Testis (tissue), 3 donors: ENCODE data around the gene DPYD. TPM values are rescaled to one million over a fixed set of nuclear protein-coding genes. Genes with fewer than 3 reads are reported as not detected.

Experiments used
- DNase-seq: peaks from one replicate; pipeline ENCODE4 v3.0.0-alpha.2; 2019
- H3K27ac ChIP-seq, 2 donors: fragments of 200-600 bp; sonication (generic); one replicate each; pipeline ENCODE4 v1.5.1; 2019
- H3K27me3 ChIP-seq: fragments of 200-600 bp; sonication (generic); one replicate; pipeline ENCODE4 v1.5.1; 2019
- H3K36me3 ChIP-seq: fragments of 200-600 bp; sonication (generic); one replicate; pipeline ENCODE4 v1.5.1; 2017; ENCODE audit warnings: low read depth; ENCODE audit errors: missing control alignments
- H3K4me1 ChIP-seq: fragments of 200-600 bp; sonication (generic); one replicate; pipeline ENCODE4 v1.5.1; 2019
- H3K4me3 ChIP-seq, 2 donors: fragments of 200-600 bp; sonication (generic); one replicate each; pipeline ENCODE4 v1.5.1; 2017 to 2019
- H3K9me3 ChIP-seq: fragments of 200-600 bp; sonication (generic); one replicate; pipeline ENCODE4 v1.5.1; 2017
- CTCF ChIP-seq, 3 experiments: fragments of 450-650 bp in 2 of 3; fragments of 200-600 bp in 1 of 3; sonication (generic) in 1 of 3; IDR thresholded peaks; one replicate each; pipeline ENCODE4 v1.5.1; 2016 to 2019; ENCODE audit warnings: antibody characterized with exemption in 3 of 3, mild to moderate bottlenecking in 2 of 3, moderate library complexity in 1 of 3
- POLR2A ChIP-seq: fragments of 450-650 bp; IDR thresholded peaks from one replicate; pipeline ENCODE4 v1.6.1; 2017; ENCODE audit warnings: antibody characterized with exemption, mild to moderate bottlenecking, moderate library complexity
- WGBS, 2 donors: methylation state at CpG; one replicate each; pipeline ENCODE4 v1.1.5; 2018; 5-methylcytosine and 5-hydroxymethylcytosine counted together
- intact Hi-C: fragments of 100-400 bp; cut with DNase I; formaldehyde crosslinking; loops from one replicate; pipeline ENCODE4 v1.15.1; 2023; ENCODE audit warnings: low total_unique reads
- polyA plus RNA-seq: library from polyadenylated mRNA; stranded (reverse); fragments of 350-450 nt; fragmentation: Illumina TruSeq; extraction: RNeasy Lipid Tissue Mini Kit (QIAGEN cat#74804); gene quantifications from one replicate; pipeline ENCODE4 v1.2.3, GENCODE V29; 2014; ENCODE audit warnings: low read depth, low replicate concordance; ENCODE audit not compliant: insufficient read depth
- total RNA-seq, 2 donors: library from RNA; depleted of rRNA; stranded (reverse); fragments of >200 nt; gene quantifications; one replicate each; pipeline ENCODE4 v1.2.3, GENCODE V29; 2016

The DPYD gene
- total and polyA plus RNA-seq, 3 donors from 2014 or later = 6.7 to 14.7 (median 11.5) TPM

DNA sequence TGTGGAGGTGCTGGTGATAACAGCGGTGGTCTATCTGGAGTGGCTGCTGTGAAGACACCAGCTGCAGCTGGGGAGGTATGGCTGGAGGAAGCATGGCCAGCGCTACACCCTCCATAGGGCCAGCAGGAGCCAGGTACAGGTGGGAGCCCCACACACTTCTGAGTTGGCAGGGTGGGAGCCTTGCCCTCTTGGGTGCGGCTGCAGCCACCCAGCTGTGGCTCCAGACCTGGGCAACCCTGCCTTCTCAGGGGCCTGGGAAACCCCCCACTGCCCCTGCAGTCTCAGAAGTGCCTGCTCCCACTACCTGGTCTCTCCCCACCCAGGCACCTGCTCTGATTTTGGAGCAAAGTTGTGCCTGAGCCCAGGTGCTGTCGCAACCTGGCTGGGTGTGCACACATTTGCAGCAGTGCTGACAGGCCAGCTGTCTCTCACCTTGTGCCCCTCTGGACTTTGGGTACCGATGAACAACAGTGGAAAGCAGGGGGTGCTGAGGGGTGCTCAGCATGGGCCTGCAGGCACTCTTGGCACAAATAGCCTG, 76.2 kb downstream of the DPYD start:
- no peaks in the 10 kb centered on the region for H3K4me1 ChIP-seq
- 93 to 96% methylated on average over 3 to 5 of the region's 5 CpGs for WGBS, 2 donors
- H3K4me3 ChIP-seq = no peak overlapping the region
- H3K9me3 ChIP-seq = no peaks in the 10 kb centered on the region
- intact Hi-C loops = no loop called here
- H3K36me3 ChIP-seq = no peaks in the 10 kb centered on the region
- no peak overlapping the region for H3K27ac ChIP-seq
- TF ChIP-seq CTCF (IDR thresholded peaks at IDR 0.05) (no peak), POLR2A (no peak)
- no peak for DNase-seq
- H3K27me3 ChIP-seq = no peaks in the 10 kb centered on the region

- no peak for TF ChIP-seq CTCF (IDR thresholded peaks at IDR 0.05)
- TF ChIP-seq POLR2A = no peak
- no peaks in the 10 kb centered on the region for H3K4me1 ChIP-seq
- DNase-seq = no peak
- WGBS, 2 donors = 98 to 100% methylated on average over 1 of the region's 1 CpG
- no peak overlapping the region for H3K4me3 ChIP-seq
- no peaks in the 10 kb centered on the region for H3K36me3 ChIP-seq
- no peaks in the 10 kb centered on the region for H3K27me3 ChIP-seq
- intact Hi-C loops = no loop called here
- no peak overlapping the region for H3K27ac ChIP-seq
- no peaks in the 10 kb centered on the region for H3K9me3 ChIP-seq
Observed at GRCh38 chr1:97841338-97841737, 79.5 kb downstream of the DPYD start.

DNA sequence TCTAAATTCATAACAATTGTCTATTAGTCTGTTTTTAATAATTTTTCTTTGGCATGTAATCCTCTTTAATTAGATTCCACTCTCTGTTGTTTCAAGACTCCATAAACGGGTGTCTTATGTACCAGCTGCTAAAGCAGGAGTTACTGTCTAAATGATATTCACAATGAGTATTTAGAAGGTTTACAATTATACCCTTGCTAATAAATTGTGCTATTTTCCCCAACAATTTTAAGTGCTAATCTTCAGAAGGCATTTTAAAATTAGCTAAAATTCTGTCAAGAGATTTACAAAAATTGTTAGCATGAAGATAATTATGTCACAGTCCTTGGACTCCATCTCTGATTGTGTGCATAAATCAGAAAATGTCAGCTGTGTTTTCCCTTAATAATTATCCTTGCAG, 83.7 kb downstream of the DPYD start:
- Histone ChIP-seq H3K4me1 (no peaks in the 10 kb centered on the region), H3K27me3 (no peaks in the 10 kb centered on the region), H3K4me3 (no peak overlapping the region), H3K36me3 (no peaks in the 10 kb centered on the region), H3K27ac (no peak overlapping the region), H3K9me3 (no peaks in the 10 kb centered on the region)
- 32 to 34% methylated on average over 1 of the region's 1 CpG for WGBS, 2 donors
- TF ChIP-seq CTCF (IDR thresholded peaks at IDR 0.05) (no peak), POLR2A (no peak)
- DNase-seq = no peak
- intact Hi-C loops = no loop called here

- H3K27ac ChIP-seq = no peak overlapping the region
- no peak for TF ChIP-seq POLR2A
- TF ChIP-seq CTCF (IDR thresholded peaks at IDR 0.05) = no peak
- no peaks in the 10 kb centered on the region for H3K4me1 ChIP-seq
- H3K36me3 ChIP-seq = no peaks in the 10 kb centered on the region
- no peak for DNase-seq
- no peaks in the 10 kb centered on the region for H3K9me3 ChIP-seq
- intact Hi-C loops = no loop called here
- no peaks in the 10 kb centered on the region for H3K27me3 ChIP-seq
- H3K4me3 ChIP-seq = no peak overlapping the region
Observed at GRCh38 chr1:97834899-97835298, 85.9 kb downstream of the DPYD start.

DNA sequence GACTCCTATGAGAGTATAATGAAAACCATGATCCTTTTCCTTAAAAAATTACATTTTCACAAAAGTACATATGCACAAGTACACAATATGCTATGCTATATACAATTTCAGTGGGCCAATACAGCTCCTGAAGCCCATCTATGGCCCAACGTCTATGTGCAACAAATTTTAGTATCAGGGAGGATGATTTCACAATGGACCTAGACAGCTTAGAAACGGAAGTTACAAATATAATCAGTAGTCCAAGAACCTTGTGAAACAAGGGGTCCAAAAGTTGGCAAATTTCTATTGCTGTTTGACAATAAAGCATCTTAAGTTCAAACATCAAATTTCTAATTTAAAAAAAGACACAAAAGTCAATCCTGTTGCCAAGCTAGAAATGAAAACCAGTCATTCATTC, 87.0 kb downstream of the DPYD start:
- Histone ChIP-seq H3K4me3 (no peak overlapping the region), H3K27ac (no peak overlapping the region), H3K4me1 (no peaks in the 10 kb centered on the region), H3K36me3 (no peaks in the 10 kb centered on the region), H3K9me3 (no peaks in the 10 kb centered on the region), H3K27me3 (no peaks in the 10 kb centered on the region)
- intact Hi-C loops = no loop called here
- DNase-seq = no peak
- TF ChIP-seq CTCF (IDR thresholded peaks at IDR 0.05) (no peak), POLR2A (no peak)
- 71 to 72% methylated on average over 2 of the region's 2 CpGs for WGBS, 2 donors
